K562 (cell line): Measurements from ENCODE around the gene KIF21A.

Experiments used
- CHD4 ChIP-seq: fragments of 200-600 bp; sonication (generic); IDR thresholded peaks from 3 replicates; pipeline ENCODE4 v1.6.1; 2012; ENCODE audit warnings: low read depth, mild to moderate bottlenecking, mixed read lengths, low read length, inconsistent platforms; ENCODE audit not compliant: insufficient read depth, insufficient replicate concordance, poor library complexity, severe bottlenecking
- FOS ChIP-seq: IDR thresholded peaks from 3 replicates; pipeline ENCODE4 v1.6.1; 2011; ENCODE audit not compliant: insufficient read length; ENCODE audit errors: extremely low read depth
- PCBP1 ChIP-seq: fragments of 200-400 bp; formaldehyde crosslinking; IDR thresholded peaks from 2 replicates; pipeline ENCODE4 v1.6.1; 2018; ENCODE audit warnings: mild to moderate bottlenecking, low read depth, low read length; ENCODE audit not compliant: poor library complexity, severe bottlenecking
- STAT6 ChIP-seq: sonication (generic); formaldehyde crosslinking; IDR thresholded peaks from 2 replicates; pipeline ENCODE4 v1.8.1; 2023; ENCODE audit warnings: mild to moderate bottlenecking, missing genetic modification reagents

- TF ChIP-seq FOS (no peak), CHD4 (no peak), STAT6 (CRISPR knock-in tag) (no peak), PCBP1 (no peak)
These were observed 34.0 kb upstream of the KIF21A start for GRCh38 chr12:39476894-39477293.
